CD4-positive, alpha-beta T cell treated with Interleukin-17A for 1 hour (primary cell): Measurements from ENCODE around the gene RFX2.
"Not testable (repeated sequence)": the region's sequence is repeated elsewhere in the genome, so short reads cannot be mapped to it uniquely, and the experiment has no call there.

Experiments used
- DNase-seq: peaks from one replicate; pipeline ENCODE4 v3.0.0-alpha.2; 2020

The RFX2 gene

DNA sequence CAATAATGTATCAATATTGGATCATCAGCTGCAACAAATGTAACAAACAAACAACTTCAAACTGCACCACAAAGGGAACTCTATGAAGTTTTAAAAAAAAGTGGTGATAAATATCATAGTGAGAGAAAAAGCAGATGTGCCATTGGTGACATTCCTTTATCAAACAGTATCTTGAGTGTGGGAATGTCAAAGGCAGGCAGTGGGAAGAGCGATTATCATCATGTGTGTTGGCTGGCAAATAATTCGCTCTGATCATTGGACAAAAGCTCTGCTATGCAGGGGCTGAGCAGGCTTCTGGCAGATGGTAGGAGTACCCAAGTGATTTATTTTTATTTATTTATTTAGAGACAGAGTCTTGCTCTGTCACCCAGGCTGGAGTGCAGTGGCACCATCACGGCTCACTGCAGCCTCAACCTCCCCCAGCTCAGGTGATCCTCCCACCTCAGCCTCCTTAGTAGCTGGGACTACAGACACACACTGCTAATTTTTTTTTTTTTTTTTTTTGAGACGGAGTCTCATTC, 76.5 kb downstream of the RFX2 start:
- no peak for DNase-seq

DNA sequence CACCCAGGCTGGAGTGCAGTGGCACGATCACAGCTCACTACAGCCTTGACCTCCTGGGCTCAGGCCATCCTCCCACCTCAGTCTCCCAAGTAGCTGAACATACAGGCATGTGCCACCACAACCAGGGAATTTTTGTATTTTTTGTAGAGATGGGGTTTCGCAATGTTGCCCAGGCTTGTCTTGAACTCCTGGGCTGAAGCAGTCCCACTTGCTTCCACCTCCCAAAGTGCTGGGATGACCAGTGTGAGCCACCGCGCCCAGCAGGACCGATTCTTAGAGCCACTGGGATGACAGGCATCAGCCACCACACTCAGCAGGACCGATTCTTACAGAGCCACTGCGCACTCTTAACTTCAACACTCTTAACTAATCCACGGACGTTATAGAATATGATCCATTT, 77.5 kb downstream of the RFX2 start:
- DNase-seq = no peak

DNA sequence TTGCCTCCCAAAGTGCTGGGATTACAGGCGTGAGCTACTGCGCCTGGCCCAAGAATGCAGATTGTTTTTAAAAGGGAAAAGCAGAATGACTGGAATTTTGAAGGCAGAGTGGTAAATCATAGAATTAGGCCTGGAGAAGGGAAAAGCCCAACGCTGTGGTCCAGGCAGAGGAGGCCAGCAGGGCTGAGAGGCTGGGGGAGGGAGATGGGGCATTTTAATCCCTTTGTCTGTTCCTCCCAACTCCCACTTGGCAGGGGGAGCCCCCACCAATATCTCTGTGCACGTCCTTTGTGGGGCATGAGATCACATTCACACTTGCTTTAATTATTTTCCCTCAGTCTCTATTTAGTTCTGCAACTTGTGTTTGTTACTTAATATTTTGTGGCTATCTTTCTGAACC, 77.9 kb downstream of the RFX2 start:
- no peak for DNase-seq

DNA sequence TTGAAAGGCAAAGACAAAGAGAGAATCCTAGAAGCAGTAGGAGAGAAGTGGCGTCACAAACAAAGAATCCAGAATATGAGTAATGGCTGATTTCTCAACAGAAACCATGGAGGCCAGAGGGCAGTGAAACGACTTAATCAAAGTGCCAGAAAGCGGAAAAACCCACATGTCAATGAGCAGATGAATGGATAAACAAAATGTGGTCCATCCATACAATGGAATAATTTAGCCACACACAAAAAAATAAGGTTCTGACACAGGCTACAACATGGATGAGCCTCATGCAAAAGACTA, 80.1 kb downstream of the RFX2 start:
- DNase-seq = no peak

DNA sequence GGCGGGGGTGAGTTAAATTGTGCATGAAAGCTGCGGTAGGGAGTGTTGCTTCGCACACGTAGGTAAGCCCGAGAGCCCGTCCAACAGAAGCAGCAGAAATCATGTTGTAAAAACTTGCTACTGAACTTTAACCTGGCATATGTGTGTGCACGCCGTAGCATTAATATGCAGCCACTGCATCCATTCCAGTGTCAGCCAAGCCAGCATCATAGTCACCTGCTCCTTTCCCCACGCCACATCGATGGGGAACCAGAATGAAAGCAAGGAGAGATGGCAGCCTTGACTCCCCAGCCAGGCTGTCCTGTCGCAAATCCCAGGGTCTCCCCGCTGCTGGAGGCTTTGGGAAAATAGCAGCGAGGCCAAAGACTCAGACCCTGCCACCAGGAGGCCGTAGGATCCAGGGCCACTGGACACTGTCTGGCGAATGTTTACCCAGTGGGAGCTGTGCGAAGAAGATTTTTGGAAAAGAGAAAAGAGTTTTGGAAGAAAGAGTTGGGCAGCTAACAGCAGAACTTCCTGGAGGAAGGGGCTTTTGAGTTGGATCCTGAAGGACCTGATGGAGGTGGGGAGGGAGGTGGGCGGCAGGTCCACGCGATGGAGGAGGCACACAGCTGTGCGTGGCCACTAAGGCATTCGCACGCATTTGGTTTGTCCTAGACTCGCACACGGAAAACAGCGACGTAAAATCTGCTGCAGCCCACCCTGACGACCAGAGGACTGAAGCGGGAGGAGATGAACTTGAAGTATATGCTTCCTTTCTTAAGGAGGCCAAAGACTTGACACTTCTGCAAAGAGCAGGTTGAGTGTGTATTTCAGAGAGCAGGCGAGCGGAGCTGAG, 83.7 kb downstream of the RFX2 start:
- DNase-seq = no peak

DNA sequence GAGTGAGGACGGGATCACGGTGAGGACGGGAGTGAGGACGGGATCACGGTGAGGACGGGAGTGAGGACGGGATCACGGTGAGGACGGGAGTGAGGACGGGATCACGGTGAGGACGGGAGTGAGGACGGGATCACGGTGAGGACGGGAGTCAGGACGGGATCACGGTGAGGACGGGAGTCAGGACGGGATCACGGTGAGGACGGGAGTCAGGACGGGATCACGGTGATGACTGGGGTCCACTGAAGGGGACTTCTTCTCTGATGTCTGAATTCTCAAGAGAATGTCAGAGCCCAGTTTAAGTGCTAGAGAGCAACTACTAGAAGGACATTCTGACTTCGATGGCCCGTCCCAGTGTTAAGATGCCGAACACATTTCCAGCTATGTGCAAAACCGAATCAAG, 85.5 kb downstream of the RFX2 start:
- DNase-seq = not testable (repeated sequence)

DNA sequence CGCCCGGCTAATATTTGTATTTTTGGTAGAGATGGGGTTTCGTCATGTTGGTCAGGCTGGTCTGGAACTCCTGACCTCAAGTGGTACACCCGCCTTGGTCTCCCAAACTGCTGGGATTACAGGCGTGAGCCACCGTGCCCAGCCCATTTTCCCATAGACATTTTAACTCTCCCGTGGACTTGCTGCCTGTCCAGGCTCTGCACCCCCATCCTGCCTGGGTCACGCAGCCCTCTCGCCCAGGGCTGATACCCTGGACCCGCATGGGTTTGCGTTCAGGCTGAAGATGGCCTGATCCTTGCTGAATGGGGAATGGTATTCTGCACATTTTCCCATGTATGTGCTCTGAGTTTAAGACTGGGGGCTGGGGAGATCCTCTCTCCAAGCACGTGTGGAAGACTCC, 86.4 kb downstream of the RFX2 start:
- no peak for DNase-seq

DNA sequence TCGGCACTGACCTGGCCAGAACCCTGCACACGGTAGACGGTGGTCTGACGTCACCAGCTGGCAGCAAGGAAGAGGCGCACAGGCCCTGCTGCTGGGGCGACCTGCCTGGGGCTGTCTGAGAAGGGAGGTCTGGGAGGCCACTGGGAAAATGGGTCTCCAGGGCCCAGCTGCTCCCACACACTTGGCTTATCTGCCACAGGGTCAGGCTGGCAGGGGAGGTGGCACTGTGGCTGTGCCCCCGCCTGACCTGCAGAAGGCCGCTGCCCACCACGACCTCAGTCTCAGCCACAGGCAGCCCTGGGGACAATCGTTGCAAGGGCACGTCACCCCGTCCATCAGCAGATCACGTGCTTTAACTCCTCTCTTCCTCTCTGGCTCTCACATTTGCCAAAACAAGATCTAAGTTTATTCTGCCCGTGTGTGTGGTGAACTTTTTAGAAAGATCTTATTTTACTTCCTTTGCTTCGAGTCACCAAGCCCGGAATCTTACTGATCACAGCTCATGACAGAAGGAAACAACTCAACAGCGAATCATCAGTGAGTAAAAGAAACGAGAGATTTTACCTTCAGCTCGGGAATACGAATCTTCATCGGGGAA, 87.1 kb downstream of the RFX2 start:
- DNase-seq = no peak

DNA sequence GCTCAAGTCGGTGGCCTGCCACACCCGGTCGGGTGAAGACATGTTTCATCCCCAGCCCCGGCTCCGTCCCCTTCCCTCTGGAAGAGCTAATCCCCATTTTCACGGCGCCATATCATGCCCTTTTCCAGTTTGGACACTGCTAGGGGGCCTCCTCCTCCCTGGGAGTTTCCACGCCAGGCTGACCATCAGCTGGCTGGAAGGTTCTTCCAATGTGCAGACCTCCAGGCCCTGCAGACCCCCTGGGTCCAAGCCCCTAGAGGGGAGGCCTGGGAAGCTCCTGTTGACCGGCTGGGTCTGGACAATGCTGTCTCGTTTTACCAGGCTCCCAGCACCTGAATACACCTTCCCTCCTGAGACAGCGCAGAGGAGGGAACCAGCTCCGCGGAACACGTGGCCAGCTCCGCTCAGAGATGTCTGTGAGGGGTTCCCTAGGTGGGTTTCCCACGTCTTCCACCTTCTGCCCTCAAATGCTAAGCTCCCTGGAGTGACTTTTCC, 87.7 kb downstream of the RFX2 start:
- no peak for DNase-seq

DNA sequence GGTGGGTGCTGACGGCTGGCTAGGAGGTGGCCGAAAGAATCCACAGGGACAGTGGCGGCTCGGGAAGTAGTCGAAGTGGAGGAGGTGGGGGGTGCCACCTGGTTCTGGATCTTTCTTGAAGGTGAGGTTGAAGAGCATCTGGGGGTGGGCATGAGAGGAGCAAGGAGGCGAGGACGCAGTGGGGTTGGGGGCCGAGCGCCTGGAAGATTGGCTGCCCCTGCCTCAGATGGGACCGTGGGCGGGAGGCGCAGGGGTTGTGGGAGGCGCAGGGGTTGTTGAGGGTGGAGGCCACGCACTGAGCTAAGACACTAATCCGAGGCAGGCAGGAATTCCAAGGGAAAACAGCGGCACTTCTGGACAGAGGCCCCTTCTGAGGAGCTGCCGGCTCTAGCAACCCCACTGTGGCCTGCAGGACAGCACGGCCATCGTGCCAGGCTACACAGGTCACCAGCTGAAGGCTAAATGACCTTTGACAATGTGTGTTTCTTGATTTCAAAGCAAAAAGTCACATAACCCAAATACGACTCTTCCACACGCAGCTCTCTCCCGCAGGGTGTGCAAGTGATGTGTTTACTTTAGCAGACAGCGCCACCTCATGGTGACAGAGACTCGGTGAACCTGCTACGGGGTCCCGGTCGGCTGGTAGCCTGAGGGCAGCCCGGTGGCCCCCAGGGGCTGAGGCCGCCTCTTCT, 88.3 kb downstream of the RFX2 start:
- DNase-seq = peak; percentile 81

DNA sequence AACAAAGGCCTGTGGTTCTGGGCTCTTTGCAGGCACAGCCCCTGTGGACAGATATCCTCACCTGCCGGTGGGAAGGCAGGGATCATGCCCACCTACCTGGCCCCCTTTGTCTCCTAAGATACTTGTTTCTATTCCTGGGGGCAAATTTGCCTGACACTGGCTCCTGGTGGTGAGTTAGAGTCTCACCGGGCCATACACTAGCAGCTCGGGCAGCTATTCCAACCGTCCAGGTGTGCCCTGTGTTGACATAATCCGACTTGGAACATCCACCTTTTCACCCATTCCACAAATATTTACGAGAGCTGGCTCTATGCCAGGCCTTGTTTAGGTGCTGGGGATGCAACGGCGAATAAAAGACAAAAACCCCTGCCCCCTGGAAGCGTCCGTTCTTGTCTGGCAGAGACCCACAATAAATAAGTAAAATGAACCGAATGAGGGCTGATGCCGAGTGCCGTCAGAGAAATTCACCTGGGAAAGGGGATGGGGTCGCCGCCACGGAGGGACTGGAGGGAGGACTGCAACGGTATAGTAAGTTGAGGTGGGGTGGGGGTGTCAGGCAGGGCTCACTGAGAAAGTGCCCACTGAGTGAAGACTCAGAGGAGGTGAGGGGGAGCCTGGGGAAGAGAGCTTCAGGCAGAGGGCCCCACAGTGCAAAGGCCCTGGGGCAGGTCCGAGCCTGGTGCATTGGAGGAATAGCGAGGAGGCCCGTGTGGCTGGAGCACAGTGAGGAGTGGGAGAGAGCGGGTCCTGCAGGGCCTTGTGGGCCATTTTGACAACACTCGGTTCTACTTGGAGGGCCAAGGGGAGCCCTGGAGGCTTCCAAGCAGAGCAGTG, 89.1 kb downstream of the RFX2 start:
- no peak for DNase-seq

DNA sequence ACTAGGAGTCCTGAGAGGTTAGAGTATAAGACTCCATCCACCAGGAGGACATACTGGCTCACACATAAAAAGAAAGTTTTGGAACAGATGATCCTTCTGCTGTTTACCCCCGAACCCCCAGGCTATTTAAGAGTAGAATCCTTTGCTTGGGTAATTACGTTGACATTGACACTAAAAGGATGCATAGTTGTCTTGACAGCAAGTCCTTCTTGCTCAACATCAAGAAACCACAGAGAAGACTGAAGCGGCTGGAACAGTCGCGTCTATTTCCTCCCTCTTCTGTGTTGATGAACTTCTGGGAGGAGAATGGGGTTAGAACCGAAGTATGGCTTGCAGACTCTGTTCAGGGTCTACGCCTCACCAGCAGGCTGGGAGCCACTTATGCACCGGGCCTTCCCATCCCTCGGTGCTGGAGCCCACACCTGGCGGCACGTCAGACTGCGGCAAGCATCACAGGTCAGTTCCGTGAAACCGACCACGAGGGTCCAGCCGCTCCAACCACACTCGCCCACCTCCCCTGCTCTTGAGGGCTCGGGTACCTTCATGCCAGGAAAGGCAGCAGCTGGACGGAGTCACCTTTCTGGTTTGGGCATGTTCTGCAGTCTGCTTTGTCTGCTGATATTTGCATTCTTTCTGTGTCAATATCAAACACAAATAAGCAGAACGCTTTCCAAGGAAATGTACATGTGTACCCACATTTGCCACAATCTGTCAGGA, 90.0 kb downstream of the RFX2 start:
- DNase-seq = no peak

DNA sequence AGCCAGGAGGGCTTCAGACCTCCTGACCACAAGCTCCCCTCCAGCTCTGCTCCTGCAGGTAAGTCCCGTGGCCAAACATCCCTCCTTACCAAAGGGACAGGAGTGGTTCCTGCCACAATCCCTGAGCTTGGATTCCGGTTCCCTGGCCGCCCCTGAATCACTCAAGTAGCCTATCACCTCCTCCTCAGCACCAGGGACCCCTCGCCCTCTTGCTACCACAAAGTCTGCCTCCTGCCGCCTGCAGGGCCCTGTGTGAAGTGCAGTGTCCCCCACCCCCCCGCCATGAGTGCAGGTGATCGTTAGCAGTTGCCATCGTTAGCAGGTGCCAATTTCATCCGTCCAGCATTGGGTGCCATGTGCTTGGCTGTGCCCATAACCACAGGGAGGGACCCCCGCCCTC, 91.5 kb downstream of the RFX2 start:
- DNase-seq = no peak

DNA sequence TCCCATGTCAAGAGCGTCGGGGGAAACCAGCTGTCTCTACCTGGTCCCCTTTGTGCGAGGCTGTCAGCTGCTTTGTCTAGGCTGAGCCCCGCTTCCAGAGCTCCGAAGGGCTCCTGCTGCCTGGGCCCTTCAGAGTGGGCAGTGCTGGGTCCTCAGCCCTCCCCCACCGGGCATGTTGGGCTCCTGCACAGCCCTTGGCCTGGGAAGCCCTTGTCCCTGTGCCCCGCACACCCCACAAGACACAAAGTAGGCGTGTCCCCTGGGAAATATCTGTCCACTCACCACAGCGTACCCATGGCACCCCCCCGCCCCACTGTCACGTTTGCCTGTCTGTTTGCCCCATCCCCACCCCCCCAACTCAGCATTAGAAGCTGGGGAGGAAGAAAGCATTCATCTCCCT, 92.7 kb downstream of the RFX2 start:
- no peak for DNase-seq

DNA sequence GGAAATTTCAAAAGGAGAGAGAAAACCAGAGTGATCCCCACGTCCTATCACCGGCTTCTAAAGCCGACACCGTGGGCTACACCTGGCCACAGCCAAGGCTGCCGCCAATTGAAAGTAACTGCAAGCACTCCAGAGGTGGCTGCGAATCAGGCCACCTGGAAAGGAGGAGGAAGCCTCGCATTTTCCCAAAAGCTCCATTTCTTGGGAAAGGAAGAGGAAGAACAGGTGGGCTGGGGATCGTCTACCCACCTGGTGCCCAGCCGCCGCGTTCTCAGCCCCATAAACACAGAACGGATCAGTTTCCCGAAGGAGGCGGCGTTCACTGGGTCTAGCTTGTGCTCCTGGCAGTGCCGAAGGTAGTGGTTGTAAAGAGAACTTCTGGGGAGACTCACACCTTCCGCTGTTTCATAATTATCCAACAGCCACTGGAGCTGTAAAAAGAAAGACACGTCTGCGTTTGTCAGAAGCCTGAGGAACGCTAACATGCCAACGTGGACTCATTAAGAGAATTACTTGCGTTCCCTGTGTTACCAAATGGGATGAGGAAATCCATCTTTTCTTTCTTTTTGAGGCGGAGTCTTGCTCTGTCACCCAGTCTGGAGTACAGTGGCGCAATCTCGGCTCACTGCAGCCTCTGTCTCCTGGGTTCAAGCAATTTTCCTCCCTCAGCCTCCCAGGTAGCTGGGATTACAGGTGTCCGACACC, 94.3 kb downstream of the RFX2 start:
- no peak for DNase-seq

DNA sequence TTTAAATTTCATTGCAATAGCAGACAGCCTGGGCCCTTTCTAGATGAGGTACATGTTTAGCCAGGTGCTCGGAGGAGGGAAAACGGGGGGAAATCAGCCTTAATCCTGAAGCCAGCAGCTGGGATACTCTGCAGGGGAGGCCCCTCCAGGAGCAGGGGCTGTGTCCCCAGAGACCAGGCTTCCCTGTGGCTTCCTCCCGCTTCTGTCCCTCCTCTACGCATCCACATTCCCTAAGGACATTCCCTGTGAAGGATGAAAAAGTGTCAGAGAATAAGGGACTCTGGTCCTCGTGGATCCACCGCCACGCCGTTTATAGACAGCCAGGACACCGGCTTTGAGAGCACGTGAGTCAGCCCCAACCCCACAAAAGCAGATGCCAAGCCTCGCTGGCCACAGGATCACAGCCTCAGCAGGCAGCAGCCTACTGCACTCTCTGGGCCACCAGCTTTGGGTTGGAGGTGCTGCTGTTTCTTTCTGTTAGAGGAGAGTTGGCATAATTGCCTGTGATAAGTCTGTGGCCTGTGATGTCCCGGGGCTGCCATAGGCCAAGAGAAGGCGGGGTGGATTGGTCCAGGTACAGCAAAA, 95.7 kb downstream of the RFX2 start:
- DNase-seq = no peak

DNA sequence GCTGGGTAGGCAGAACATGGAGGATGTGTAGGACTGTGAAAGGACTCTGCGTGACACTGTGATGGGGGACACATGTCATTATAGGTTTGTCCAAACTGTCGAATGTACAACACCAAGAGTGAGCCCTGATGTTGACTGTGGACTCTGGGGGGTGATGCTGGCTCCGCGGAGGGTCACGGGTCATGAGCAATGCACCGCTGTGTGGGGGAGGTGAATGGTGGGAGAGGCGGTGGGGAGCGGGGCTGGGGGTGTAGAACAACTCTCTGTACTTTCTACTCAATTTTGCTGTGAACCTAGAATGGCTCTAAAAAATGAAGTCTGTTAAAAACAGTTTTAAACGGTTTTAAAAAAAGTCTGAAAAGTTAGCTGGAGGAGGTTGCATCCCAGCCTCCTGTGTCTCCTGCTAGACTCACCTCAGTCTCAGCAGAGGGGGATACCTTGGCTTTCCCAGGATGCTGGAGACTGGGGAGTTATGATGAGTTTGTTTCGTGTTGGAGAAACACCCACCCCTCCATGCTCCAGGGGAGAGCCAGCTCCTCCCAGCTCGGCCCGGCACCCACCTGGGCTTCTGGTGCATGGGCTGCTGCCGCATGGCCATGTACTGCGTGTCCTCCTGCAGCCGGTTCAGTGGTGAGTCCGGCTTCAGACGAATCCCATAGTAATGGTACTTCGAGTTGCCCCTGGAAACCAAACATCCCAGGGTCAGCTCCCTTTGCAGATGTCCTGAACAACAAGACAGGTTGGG, 97.7 kb downstream of the RFX2 start:
- no peak for DNase-seq

DNA sequence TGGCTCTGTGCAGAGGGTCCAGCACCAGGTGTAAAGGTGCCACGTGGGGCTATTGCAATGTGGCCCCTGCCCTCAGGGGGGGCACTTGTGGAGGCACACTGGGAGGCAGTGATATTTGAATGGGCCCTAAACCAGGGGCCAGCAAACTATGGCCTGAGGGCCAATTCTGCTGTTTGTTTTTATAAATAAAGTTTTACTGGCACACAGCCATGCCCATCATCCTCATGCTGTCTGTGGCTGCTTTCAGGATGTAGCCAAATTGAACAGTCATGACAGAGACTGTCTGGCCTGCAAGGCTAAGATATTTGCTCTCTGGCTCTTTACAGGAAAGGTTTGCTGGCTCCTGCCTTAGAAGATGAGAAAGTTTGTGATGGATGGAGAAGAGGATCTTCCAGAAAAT, 98.5 kb downstream of the RFX2 start:
- no peak for DNase-seq

DNA sequence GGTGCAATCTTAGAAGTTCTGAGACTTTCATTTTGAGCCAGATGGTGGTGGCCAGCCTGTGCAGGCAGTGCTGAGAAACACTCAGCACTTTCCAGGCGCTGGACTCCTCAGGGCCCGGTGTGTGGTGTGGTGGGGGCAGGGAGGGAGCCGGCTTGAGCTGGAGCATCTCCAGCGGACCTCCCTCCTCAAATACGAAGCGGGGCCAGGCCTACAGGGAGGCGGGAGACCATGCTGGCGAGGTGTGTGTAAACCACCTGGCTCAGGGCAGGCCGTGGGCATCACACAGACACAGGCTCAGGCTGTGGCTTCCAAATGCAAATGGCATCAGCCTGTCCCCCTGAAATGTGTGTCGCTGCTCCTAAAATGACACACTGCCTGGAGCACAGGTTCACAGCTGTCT, 99.1 kb downstream of the RFX2 start:
- DNase-seq = no peak

DNA sequence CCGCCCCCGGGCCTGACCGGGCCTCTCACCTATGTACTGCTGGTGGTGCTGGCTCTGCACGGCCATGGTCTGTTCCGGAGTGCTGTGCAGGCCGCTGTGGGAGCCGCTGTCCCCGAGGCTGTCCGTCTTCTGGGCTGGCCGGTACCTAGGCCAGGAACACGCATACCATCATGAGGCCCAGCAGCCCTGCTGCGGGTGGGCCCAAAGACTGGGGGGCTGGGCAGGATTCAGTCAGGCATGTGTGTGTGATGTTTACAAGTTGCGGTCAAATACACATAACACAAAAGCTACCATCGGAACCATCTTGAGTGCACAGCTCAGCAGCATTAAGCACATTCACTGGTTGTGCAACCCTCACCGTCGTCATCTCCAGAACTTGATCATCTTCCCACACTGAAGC, 100.2 kb downstream of the RFX2 start:
- DNase-seq = no peak

DNA sequence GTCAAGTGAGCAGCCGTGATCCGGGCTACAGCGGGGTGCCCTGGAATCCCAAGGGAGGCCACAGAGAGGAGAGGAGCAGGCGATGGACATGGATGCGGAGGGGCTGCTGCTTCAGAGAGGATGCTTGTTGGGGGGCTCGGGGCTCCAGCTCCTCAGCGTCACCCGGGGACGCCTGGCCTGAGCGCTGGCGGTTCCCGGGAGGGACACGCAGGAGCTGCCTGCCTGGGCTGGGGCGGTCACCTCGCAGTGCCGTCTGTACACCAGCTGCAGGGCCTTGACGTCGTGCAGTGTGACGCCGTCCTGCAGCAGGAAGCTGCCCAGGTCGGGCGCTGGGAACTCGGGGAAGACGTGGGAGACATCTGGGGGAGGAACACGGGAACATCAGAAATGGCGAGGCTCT, 102.4 kb downstream of the RFX2 start:
- DNase-seq = no peak
